Spleen (tissue), 7 donors: Measurements from ENCODE around the gene LMX1A.

Source experiments
- POLR2A ChIP-seq, 3 donors: fragments of 450-650 bp; IDR thresholded peaks; one replicate each; pipeline ENCODE4 v1.5.1; 2017; ENCODE audit warnings: antibody characterized with exemption in 3 of 3, mild to moderate bottlenecking in 1 of 3
- TF ChIP-seq, protein P1 (sequence below), 11 experiments: fragments of 200-600 bp in 7 of 11; fragments of 450-650 bp in 4 of 11; sonication (generic) in 4 of 11; IDR thresholded peaks in 8 of 11; conservative IDR thresholded peaks in 3 of 11; 1 replicate in 7 of 11; 2 replicates in 4 of 11; pipeline versions ENCODE4 v1.4.0 to v1.8.0; 2016 to 2021; ENCODE audit warnings: antibody characterized with exemption in 11 of 11, inconsistent platforms in 4 of 11, mild to moderate bottlenecking in 1 of 11
- donor health status: DM: no; HTN: no; CAD: no; lungs with moderate emphysema.
- donor health status: DM: no; HTN: no; CAD: no.
- donor health status: DM: no; HTN: no; CAD: no.

DNA sequence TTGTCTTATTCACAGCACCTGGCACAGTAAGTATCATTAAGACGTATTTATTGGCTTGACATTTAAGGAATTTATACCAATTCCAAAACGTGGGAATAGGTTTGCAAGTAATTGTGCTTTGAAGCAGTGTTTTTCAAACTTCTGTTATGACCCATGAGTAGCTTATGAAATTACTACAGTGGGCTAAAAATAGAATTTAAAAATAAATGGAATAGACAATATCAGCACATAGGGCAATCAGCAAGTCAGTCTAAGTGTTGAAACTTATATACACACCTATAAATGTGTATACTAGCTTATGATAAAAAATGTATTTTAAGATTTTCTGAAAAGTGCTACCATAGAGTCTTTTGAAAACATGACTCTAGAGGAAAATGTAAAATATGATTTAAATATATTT, 116.6 kb downstream of the LMX1A start:
- TF ChIP-seq, protein P1, sequence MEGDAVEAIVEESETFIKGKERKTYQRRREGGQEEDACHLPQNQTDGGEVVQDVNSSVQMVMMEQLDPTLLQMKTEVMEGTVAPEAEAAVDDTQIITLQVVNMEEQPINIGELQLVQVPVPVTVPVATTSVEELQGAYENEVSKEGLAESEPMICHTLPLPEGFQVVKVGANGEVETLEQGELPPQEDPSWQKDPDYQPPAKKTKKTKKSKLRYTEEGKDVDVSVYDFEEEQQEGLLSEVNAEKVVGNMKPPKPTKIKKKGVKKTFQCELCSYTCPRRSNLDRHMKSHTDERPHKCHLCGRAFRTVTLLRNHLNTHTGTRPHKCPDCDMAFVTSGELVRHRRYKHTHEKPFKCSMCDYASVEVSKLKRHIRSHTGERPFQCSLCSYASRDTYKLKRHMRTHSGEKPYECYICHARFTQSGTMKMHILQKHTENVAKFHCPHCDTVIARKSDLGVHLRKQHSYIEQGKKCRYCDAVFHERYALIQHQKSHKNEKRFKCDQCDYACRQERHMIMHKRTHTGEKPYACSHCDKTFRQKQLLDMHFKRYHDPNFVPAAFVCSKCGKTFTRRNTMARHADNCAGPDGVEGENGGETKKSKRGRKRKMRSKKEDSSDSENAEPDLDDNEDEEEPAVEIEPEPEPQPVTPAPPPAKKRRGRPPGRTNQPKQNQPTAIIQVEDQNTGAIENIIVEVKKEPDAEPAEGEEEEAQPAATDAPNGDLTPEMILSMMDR (IDR thresholded peaks at IDR 0.05 in 8 of 11, conservative IDR thresholded peaks at IDR 0.05 in 3 of 11), result no peak
- no peak for TF ChIP-seq POLR2A (IDR thresholded peaks at IDR 0.05)
